Activated CD8-positive, alpha-beta memory T cell treated with anti-CD3 and anti-CD28 coated beads, Interleukin-2, amount 50 U/mL, for 24 hours (primary cell): Measurements from ENCODE around the gene OR52B6.
"Not testable (repeated sequence)": the region's sequence is repeated elsewhere in the genome, so short reads cannot be mapped to it uniquely, and the experiment has no call there.

Source experiments
- DNase-seq: peaks from one replicate; pipeline ENCODE4 v3.0.0-alpha.2; 2020; ENCODE audit errors: extremely low read depth

Gene OR52B6

DNA sequence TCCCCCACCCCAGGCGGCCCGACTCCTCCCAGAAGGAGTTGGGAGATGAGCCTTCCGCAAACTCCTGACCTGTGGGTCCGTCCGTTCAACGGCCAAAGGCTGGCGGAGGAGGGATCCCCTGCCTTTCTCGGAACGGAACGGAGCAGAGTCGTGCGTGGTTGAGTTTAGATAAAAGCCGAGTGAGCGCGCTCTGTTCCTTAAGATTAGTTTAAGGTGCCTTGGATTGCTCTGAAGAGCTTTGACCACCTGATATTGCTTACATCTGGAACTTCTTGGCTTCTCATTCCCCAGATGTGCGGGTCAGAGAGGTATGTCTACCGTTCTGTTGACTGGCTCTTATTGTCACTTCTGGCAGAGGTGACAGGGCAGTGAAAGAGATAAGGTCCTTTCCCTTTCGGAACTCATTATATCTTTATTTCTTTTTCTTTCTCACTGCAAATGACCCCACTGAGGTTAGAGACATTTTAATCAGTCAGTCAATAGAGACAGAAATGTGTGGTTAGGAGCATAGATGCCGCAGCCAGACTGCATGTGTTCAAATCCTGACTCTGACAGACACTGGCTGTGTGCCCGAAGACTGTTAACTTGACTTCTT lies 16.0 kb downstream of the OR52B6 start, which contains the start of gene TRIM6:
Gene TRIM6, plus strand, starts transcription at position 31 of the 595 bp plus-strand sequence. Its CDS starts 261 bp downstream, at position 292.
- DNase-seq, result no peak

- no peak for DNase-seq
These were observed 17.3 kb downstream of the OR52B6 start for GRCh38 chr11:5597953-5598352.

GRCh38 chr11:5600374-5600851 lies 19.7 kb downstream of the OR52B6 start:
- no peak for DNase-seq

GRCh38 chr11:5602791-5603190 lies 22.1 kb downstream of the OR52B6 start:
- DNase-seq, result not testable (repeated sequence)

DNA sequence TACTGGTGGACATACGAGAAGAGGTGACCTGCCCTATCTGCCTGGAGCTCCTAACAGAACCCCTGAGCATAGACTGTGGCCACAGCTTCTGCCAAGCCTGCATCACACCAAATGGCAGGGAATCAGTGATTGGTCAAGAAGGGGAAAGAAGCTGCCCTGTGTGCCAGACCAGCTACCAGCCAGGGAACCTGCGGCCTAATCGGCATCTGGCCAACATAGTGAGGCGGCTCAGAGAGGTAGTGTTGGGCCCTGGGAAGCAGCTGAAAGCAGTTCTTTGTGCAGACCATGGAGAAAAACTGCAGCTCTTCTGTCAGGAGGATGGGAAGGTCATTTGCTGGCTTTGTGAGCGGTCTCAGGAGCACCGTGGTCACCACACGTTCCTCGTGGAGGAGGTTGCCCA lies 22.6 kb downstream of the OR52B6 start:
- no peak for DNase-seq

GRCh38 chr11:5604896-5605295 lies 24.2 kb downstream of the OR52B6 start:
- DNase-seq, result no peak

DNA sequence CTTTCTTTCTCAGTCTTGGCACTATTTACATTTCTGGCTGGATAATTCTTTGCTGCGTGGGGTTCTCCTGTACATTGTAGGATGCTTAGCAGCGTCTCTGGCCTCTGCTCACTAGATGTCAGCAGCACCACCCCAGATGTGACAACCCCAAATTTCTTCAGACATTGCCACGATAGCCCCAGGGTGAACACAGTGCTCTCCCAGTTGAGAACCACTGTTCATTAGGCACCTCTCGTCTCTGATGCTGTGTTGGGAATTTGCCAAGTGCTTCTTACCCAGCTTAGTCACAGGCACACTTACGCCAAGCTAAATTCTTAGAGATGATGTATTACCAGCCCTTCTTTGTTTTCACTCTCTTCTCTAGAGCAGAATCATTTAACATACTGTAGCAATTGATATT lies 25.2 kb downstream of the OR52B6 start:
- DNase-seq, result no peak

GRCh38 chr11:5608808-5609207 lies 28.1 kb downstream of the OR52B6 start:
- DNase-seq, result no peak

- DNase-seq, result no peak
These were observed 29.8 kb downstream of the OR52B6 start for GRCh38 chr11:5610446-5610845.

GRCh38 chr11:5611627-5612026 lies 30.9 kb downstream of the OR52B6 start:
- no peak for DNase-seq

DNA sequence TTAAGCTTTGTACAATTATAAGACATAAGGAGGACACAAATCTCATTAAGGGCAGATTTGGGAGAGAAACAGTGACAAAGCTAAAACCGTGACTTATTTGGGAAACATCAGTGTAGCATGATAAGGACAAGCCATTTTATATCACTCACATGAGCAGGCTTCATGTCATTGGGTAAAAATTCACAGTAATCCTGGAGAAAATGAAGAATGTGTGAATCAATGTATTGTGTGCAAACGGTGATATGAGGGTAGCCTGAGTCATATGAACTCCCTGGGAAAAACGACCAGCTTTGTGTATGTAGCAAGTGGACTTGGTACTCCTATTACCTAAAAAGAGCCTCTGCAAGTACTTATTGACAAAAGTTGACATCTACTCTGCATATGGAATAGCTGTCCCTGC lies 38.1 kb downstream of the OR52B6 start:
- DNase-seq, result no peak

DNA sequence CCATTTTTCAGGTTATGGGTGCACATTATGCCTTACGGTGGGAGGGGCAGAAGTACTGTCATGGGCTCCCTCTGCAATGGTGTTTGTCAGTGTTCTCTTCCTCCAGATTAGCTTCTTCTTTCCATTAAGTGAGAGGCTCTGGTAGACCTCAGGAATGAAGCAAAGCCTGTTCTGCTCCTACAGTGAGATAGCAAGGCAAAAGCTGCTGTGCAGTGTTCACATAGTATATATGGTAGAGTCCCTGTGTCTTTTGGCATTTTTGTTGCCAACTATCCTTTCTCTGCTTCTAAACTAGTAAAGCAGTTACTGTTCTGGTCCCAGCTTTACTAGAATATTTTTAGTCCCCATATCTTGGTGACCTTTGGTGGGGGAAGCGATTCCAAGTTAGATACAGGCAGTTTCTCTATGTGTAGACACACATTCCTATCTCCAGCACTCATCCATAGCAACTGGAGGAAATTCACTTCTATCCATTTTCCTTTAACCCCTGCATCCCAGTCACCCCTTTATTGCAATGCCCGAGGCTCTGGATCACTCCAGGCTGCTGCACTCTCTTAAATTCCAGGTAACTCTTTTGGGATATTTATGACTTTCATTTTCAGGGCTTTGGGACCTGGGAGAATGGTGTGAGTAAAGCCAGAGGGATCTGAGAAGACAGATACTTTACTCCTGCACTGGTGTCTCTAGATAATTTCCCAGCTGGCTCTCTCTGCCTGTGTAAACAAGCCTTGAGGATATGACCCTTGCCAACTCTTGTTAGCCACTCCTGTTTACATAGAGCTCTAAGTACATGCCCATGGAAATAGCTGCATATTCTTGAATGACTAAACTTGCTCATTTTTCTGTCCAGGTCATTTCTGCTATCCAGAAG lies 40.2 kb downstream of the OR52B6 start:
- DNase-seq, result no peak

GRCh38 chr11:5621580-5621979 lies 40.9 kb downstream of the OR52B6 start:
- no peak for DNase-seq

GRCh38 chr11:5622802-5623201 lies 42.1 kb downstream of the OR52B6 start:
- DNase-seq, result no peak

DNA sequence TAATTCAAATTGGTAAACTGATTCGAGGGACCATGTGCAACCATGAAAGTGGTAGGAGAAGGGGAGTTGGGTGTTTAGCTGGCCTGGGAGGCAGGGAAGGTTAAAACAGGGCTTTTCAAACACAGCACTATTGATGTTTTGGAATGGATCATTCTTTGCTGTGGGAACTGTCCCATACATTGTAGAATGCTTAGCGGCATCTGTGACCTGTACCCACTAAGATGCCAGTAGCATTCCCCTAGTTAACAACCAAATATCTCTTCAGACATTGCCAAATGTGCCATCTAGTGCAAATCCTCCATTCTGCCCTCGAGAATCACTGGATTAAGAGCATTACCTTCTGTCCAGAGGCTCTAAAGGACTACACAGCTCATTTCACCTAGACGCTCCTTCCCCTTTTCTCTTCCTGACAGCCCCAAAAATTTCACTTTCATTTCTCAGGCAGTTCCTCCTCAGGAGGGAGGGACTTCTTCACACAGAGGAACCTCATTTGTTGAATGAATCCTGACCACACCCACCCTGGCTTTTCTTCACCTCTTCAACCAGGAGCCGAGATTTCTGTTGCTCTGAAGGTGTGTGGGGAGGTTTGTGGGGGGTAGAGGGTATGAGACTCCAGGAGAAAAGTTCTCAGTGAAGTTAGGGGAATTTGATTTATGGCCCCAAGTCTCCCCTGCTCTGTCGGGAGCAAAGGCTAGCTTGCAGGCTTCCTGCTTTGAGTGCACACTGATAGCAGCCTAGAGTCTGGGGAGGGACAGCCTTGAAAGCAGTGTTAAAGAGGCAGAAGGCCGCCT lies 44.0 kb downstream of the OR52B6 start, which contains the start of gene TRIM34:
Gene TRIM34, plus strand, starts transcription at position 513 of the 791 bp plus-strand sequence. CDS start 7,331 bp downstream, outside the sequence.
- no peak for DNase-seq

DNA sequence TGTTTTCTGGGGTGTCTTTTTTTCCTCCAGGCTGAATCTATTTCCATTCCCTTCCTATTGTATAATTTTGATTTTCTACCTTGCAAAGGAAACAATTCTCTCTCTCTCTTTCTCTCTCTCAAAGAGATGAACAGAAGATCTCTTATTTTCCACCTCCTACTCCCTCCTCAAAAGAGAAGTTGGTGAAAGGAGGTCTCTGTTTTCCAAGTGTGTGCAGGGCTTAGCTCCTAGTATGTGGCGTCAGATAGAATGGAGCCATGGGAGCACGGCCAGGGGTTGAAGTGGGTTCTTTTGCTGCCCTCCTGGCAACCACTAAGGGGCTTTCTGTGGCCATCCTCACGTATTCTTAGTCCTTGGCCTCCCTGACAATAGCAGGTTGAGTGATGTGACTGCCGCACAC lies 44.6 kb downstream of the OR52B6 start:
- DNase-seq, result no peak

DNA sequence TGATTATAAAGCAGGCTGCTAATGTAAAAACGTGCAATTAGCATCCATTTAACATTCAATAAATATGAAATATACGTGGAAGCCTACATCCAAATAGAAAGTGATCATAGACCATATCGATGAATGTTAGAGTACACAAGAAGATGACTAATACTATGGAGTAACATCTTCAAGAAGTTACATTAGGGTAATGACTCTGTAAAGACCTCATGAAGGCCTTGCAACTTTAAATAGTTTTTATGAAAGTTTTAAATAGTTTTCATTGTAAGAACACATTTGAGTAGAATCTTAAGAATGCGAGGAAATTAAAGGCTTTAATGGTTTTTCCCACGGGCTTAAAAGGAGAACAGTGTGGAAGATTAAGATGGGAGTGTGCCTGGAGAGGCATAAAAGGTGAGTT lies 45.5 kb downstream of the OR52B6 start:
- DNase-seq, result no peak

DNA sequence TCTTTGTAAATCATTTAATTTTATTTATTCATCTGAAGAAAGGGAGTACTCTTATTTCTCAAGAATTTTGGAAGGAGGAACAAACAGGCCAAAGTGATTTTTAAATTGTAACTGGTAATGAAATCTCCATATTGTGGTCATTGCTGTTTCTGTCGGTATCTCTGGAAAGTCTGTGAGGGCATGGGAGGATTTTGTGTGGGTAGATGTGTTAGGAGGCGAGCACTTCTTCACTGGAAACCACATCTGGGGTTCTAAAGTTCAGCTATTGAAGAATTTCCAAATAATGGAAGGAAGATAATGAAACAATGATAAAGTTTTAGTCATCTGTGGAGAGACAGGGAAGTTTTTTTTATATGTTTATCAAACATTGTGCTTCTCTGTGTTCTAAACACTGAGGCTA lies 50.7 kb downstream of the OR52B6 start:
- DNase-seq, result no peak
